ENCODE measurements around the gene MYL12B. TPM values are rescaled to one million over a fixed set of nuclear protein-coding genes. Genes with fewer than 3 reads are reported as not detected.

Gene MYL12B
- total RNA-seq, 3 donors from 2014 or later (not counting 1 experiment from before 2014, with no cell fraction given): 204 to 214 (median 210) TPM

- intact Hi-C loops (cut with micrococcal nuclease): loop anchor here (10.0 kb wide), 1 partner anchor 715 kb away; no protein-coding TSS in a partner anchor
- Histone ChIP-seq H3K9me3 (ENCODE audit: control insufficient read depth, insufficient read depth, low read length) (no peaks in the 10 kb centered on the region), H3K27me3 (ENCODE audit: control insufficient read depth, insufficient read depth, low read length) (no peaks in the 10 kb centered on the region), H3K36me3 (ENCODE audit: control insufficient read depth, insufficient read depth, low read length) (peaks cover 42% of the 10 kb centered on the region), H3K4me1 (ENCODE audit: control insufficient read depth, insufficient read depth, low read length) (peaks cover 5% of the 10 kb centered on the region), H3K27ac (ENCODE audit: low read length) (no peak overlapping the region), H3K4me3 (ENCODE audit: low read length) (no peak overlapping the region)
- DNase-seq (no peak), ATAC-seq (no peak)
- no peak for TF ChIP-seq CTCF (IDR thresholded peaks at IDR 0.05)
- Mint-ChIP-seq H3K27me3 (ENCODE audit: low read depth in 2 of 2) (no peaks in the 10 kb centered on the region), H3K36me3 (peaks cover 27% of the 10 kb centered on the region), H3K27ac (peak overlapping the region; percentile 83 to 86), H3K4me1 (peaks cover 12 to 16% of the 10 kb centered on the region in 2 donors), H3K4me3 (no peak overlapping the region), H3K9me3 (no peaks in the 10 kb centered on the region)
- 53% methylated on average over 14 of the region's 14 CpGs for WGBS (ENCODE audit: insufficient coverage)
These were observed 17.6 kb downstream of the MYL12B start for GRCh38 chr18:3279201-3280185.

GRCh38 chr18:3281456-3282400 is 19.8 kb downstream of the MYL12B start:
- DNase-seq: peak in 1 of 2 donors; percentile 85

GRCh38 chr18:3283253-3283863 is 21.4 kb downstream of the MYL12B start:
- Histone ChIP-seq H3K36me3 (ENCODE audit: control insufficient read depth, insufficient read depth, low read length) (peaks cover 5% of the 10 kb centered on the region), H3K4me3 (ENCODE audit: low read length) (no peak overlapping the region), H3K27me3 (ENCODE audit: control insufficient read depth, insufficient read depth, low read length) (no peaks in the 10 kb centered on the region), H3K4me1 (ENCODE audit: control insufficient read depth, insufficient read depth, low read length) (peaks cover 5% of the 10 kb centered on the region), H3K9me3 (ENCODE audit: control insufficient read depth, insufficient read depth, low read length) (no peaks in the 10 kb centered on the region), H3K27ac (ENCODE audit: low read length) (no peak overlapping the region)
- ATAC-seq (no peak), DNase-seq (no peak)
- Mint-ChIP-seq H3K27me3 (ENCODE audit: low read depth in 2 of 2) (no peaks in the 10 kb centered on the region), H3K36me3 (peaks cover 8% of the 10 kb centered on the region), H3K9me3 (no peaks in the 10 kb centered on the region), H3K4me3 (no peak overlapping the region), H3K27ac (no peak overlapping the region), H3K4me1 (peaks cover 0 to 6% of the 10 kb centered on the region in 2 donors)
- 87% methylated on average over 10 of the region's 10 CpGs for WGBS (ENCODE audit: insufficient coverage)
- intact Hi-C loops (cut with micrococcal nuclease): loop anchor here (10.0 kb wide), 1 partner anchor 711 kb away; no protein-coding TSS in a partner anchor
- TF ChIP-seq CTCF (IDR thresholded peaks at IDR 0.05): no peak

More at GRCh38 chr18:3281456-3282400, 19.8 kb downstream of the MYL12B start:
- H3K27me3 Mint-ChIP-seq (ENCODE audit: low read depth in 2 of 2): no peaks in the 10 kb centered on the region
- Histone ChIP-seq H3K27ac (ENCODE audit: low read length) (no peak overlapping the region), H3K36me3 (ENCODE audit: control insufficient read depth, insufficient read depth, low read length) (peaks cover 19% of the 10 kb centered on the region), H3K4me1 (ENCODE audit: control insufficient read depth, insufficient read depth, low read length) (peaks cover 5% of the 10 kb centered on the region), H3K4me3 (ENCODE audit: low read length) (no peak overlapping the region), H3K27me3 (ENCODE audit: control insufficient read depth, insufficient read depth, low read length) (no peaks in the 10 kb centered on the region), H3K9me3 (ENCODE audit: control insufficient read depth, insufficient read depth, low read length) (no peaks in the 10 kb centered on the region)
- 100% methylated on average over 1 of the region's 2 CpGs for WGBS (ENCODE audit: insufficient coverage)
- no peak overlapping the region for H3K4me3 Mint-ChIP-seq
- H3K27ac Mint-ChIP-seq: no peak overlapping the region
- H3K9me3 Mint-ChIP-seq: no peaks in the 10 kb centered on the region
- intact Hi-C loops (cut with micrococcal nuclease): loop anchor here (1.0 to 10.0 kb wide), 4 partner anchors 173 to 713 kb away; no protein-coding TSS in a partner anchor
- peaks cover 20% of the 10 kb centered on the region for H3K36me3 Mint-ChIP-seq
- peak; percentile 85 to 95 (median 93) for ATAC-seq
- peaks cover 6 to 12% of the 10 kb centered on the region in 2 donors for H3K4me1 Mint-ChIP-seq
- TF ChIP-seq CTCF (IDR thresholded peaks at IDR 0.05): peak; percentile 84

Data from natural killer cell (primary cell).